ENCODE data around the gene ALPK3.

The ALPK3 gene

GRCh38 chr15:84816694-84817465, at the start of gene ALPK3:
TSS of gene ALPK3 (plus strand) at chr15:84817356. CDS start at chr15:84817453, 97 bp downstream.
- no peaks in the 10 kb centered on the region for H3K36me3 ChIP-seq (ENCODE audit: insufficient read depth, low read length)
- H3K4me3 ChIP-seq: no peak within 1 kb of the TSS
- DNase-seq (ENCODE audit: low read depth, low spot score): no peak
- H3K9ac ChIP-seq (ENCODE audit: insufficient read length): no peak within 1 kb of the TSS
- no peaks in the 10 kb centered on the region for H3K9me3 ChIP-seq (ENCODE audit: low read depth, low read length)
- H3K27ac ChIP-seq: no peak within 1 kb of the TSS
- TF ChIP-seq EZH2 (IDR thresholded peaks at IDR 0.05): no peak
- TF ChIP-seq POLR2AphosphoS5 (IDR thresholded peaks at IDR 0.05; ENCODE audit: borderline replicate concordance, low read depth, low read length): no peak
- TF ChIP-seq FOXP2 (optimal IDR thresholded peaks at IDR 0.05; ENCODE audit: control extremely low read depth, extremely low read length, insufficient read depth): no peak

DNA sequence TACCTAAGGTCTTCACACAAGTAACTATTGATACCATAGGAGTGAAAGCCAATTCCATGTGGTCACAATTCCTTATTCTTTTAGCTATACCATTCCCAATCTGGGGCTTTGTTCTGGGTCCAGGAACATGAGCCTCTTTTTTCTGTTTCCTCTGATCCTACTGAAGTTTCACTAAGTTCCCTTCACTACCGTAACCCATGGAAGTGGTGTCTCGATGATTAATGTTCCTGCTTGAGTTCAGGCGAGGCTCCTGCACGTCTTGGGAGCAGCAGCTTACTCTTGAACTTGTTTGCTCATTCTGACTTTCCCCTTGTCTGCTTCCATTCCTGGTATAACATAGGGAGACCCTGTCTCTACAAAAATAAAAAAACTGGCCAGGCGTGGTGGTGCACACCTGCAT, 45.1 kb upstream of the ALPK3 start:
- no peak for DNase-seq (ENCODE audit: low read depth, low spot score)
- no peak overlapping the region for H3K4me3 ChIP-seq
- no peaks in the 10 kb centered on the region for H3K9me3 ChIP-seq (ENCODE audit: low read depth, low read length)
- no peak overlapping the region for H3K9ac ChIP-seq (ENCODE audit: insufficient read length)
- no peak overlapping the region for H3K27ac ChIP-seq
- H3K36me3 ChIP-seq (ENCODE audit: insufficient read depth, low read length): peaks cover 22% of the 10 kb centered on the region; the same call in 1 of the 2 replicates
- TF ChIP-seq FOXP2 (optimal IDR thresholded peaks at IDR 0.05; ENCODE audit: control extremely low read depth, extremely low read length, insufficient read depth): no peak
- no peak for TF ChIP-seq POLR2AphosphoS5 (IDR thresholded peaks at IDR 0.05; ENCODE audit: borderline replicate concordance, low read depth, low read length)
- no peak for TF ChIP-seq EZH2 (IDR thresholded peaks at IDR 0.05)

DNA sequence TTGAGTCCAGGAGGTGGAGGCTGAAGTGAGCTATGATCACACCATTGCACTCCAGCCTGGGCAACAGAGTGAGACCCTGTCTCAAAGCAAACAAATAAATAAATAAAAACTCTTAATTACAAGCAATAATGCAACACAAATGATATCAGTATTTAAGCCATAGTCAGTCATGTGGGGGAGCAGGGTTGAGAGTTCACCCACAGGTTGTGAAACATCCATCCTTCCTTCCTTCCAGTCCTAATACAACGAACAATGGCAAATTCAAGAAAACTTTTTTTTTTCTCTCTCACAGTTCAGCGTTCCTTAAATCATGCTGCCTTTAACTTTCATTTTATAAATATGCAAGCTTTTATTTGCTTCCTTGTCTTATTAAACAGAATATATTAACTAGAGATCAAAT, 44.7 kb upstream of the ALPK3 start:
- H3K27ac ChIP-seq: no peak overlapping the region
- no peak overlapping the region for H3K9ac ChIP-seq (ENCODE audit: insufficient read length)
- no peak overlapping the region for H3K4me3 ChIP-seq
- no peaks in the 10 kb centered on the region for H3K9me3 ChIP-seq (ENCODE audit: low read depth, low read length)
- H3K36me3 ChIP-seq (ENCODE audit: insufficient read depth, low read length): peaks cover 19% of the 10 kb centered on the region; the same call in 1 of the 2 replicates
- TF ChIP-seq FOXP2 (optimal IDR thresholded peaks at IDR 0.05; ENCODE audit: control extremely low read depth, extremely low read length, insufficient read depth) (no peak), POLR2AphosphoS5 (IDR thresholded peaks at IDR 0.05; ENCODE audit: borderline replicate concordance, low read depth, low read length) (no peak), EZH2 (IDR thresholded peaks at IDR 0.05) (no peak)
- no peak for DNase-seq (ENCODE audit: low read depth, low spot score)

DNA sequence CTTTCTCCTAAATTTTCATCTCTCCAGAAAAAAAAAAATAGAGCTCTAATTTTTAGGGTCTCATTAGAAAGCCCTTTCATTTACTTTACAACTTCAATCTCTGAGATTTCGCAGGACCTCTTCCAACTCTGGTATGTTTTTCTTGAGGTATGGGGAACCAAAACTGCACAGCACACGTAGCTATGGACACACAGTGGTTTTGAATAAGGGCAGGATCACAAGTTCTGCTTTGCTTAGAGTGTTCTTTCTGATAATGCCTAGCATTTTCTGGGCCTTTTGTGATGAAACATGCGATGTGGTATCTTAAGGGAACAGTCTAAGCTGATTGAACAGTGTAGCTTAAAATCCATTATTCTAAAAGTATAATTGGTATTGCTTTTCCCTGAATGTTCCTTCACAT, 43.4 kb upstream of the ALPK3 start:
- H3K4me3 ChIP-seq: no peak overlapping the region
- no peak for DNase-seq (ENCODE audit: low read depth, low spot score)
- H3K27ac ChIP-seq: no peak overlapping the region
- H3K9ac ChIP-seq (ENCODE audit: insufficient read length): no peak overlapping the region
- TF ChIP-seq EZH2 (IDR thresholded peaks at IDR 0.05): no peak
- no peak for TF ChIP-seq FOXP2 (optimal IDR thresholded peaks at IDR 0.05; ENCODE audit: control extremely low read depth, extremely low read length, insufficient read depth)
- TF ChIP-seq POLR2AphosphoS5 (IDR thresholded peaks at IDR 0.05; ENCODE audit: borderline replicate concordance, low read depth, low read length): no peak
- H3K9me3 ChIP-seq (ENCODE audit: low read depth, low read length): no peaks in the 10 kb centered on the region
- peaks cover 15% of the 10 kb centered on the region; the same call in 1 of the 2 replicates for H3K36me3 ChIP-seq (ENCODE audit: insufficient read depth, low read length)

DNA sequence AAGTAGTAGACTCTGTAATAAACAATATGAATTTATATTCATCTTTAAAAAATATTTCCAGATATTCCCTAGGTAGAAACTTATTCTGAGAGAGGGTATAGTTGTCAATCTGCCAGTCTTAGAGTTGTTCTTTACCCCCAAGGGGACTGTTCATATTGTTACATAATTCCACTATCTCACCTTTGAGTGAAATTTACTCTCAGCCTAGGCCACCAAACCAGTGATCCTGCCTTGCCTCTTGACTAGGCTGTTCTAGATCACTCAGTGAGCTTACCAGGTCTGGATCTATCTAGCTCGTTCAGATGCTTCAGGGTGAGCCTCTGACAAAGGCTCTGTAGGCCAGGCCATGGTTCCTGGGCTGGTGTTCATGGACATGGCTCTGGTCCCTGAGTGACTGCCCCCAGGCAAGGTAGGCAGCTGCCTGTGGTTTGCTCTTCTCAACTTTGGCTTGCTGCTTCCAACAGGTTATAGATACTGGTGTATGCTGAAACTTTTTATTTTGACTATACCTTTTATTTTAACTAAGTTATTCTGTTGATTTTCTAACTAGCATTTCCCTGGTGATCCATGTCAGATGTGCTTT, 41.2 kb upstream of the ALPK3 start:
- Histone ChIP-seq H3K4me3 (no peak overlapping the region), H3K36me3 (ENCODE audit: insufficient read depth, low read length) (peaks cover 12% of the 10 kb centered on the region; the same call in 1 of the 2 replicates), H3K9ac (ENCODE audit: insufficient read length) (no peak overlapping the region), H3K9me3 (ENCODE audit: low read depth, low read length) (no peaks in the 10 kb centered on the region), H3K27ac (no peak overlapping the region)
- DNase-seq (ENCODE audit: low read depth, low spot score): no peak
- TF ChIP-seq FOXP2 (optimal IDR thresholded peaks at IDR 0.05; ENCODE audit: control extremely low read depth, extremely low read length, insufficient read depth) (no peak), POLR2AphosphoS5 (IDR thresholded peaks at IDR 0.05; ENCODE audit: borderline replicate concordance, low read depth, low read length) (no peak), EZH2 (IDR thresholded peaks at IDR 0.05) (no peak)

DNA sequence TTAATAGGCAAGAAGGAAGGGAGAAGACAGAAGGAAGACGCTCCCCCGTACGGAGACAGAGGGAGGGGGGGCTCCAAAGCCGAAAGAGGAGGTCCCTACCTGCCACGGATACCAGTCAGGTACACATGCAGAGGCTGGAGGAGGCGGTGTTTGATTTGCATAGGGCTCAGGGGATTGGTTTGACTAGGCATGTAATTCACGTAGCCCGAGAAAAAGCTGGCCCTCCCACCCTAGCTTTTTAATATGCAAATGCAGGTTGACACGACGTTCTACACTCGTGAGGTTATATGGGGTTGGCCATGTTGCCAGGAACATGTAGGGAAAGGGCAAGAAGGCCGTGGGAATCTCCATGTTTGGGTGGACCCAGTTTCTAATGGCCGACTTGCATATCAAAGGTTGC, 39.0 kb upstream of the ALPK3 start:
- no peak for DNase-seq (ENCODE audit: low read depth, low spot score)
- H3K4me3 ChIP-seq: no peak overlapping the region
- no peak overlapping the region for H3K9ac ChIP-seq (ENCODE audit: insufficient read length)
- H3K36me3 ChIP-seq (ENCODE audit: insufficient read depth, low read length): peaks cover 24% of the 10 kb centered on the region
- no peak overlapping the region for H3K27ac ChIP-seq
- TF ChIP-seq EZH2 (IDR thresholded peaks at IDR 0.05): no peak
- TF ChIP-seq POLR2AphosphoS5 (IDR thresholded peaks at IDR 0.05; ENCODE audit: borderline replicate concordance, low read depth, low read length): no peak
- H3K9me3 ChIP-seq (ENCODE audit: low read depth, low read length): no peaks in the 10 kb centered on the region

- H3K36me3 ChIP-seq (ENCODE audit: insufficient read depth, low read length): peaks cover 40% of the 10 kb centered on the region
- DNase-seq (ENCODE audit: low read depth, low spot score): no peak
- no peak for TF ChIP-seq FOXP2 (optimal IDR thresholded peaks at IDR 0.05; ENCODE audit: control extremely low read depth, extremely low read length, insufficient read depth)
- TF ChIP-seq EZH2 (IDR thresholded peaks at IDR 0.05): no peak
- TF ChIP-seq POLR2AphosphoS5 (IDR thresholded peaks at IDR 0.05; ENCODE audit: borderline replicate concordance, low read depth, low read length): no peak
- no peak overlapping the region for H3K4me3 ChIP-seq
- no peak overlapping the region for H3K27ac ChIP-seq
- H3K9me3 ChIP-seq (ENCODE audit: low read depth, low read length): no peaks in the 10 kb centered on the region
- H3K9ac ChIP-seq (ENCODE audit: insufficient read length): no peak overlapping the region
These were observed 36.7 kb upstream of the ALPK3 start for GRCh38 chr15:84780492-84780891.

DNA sequence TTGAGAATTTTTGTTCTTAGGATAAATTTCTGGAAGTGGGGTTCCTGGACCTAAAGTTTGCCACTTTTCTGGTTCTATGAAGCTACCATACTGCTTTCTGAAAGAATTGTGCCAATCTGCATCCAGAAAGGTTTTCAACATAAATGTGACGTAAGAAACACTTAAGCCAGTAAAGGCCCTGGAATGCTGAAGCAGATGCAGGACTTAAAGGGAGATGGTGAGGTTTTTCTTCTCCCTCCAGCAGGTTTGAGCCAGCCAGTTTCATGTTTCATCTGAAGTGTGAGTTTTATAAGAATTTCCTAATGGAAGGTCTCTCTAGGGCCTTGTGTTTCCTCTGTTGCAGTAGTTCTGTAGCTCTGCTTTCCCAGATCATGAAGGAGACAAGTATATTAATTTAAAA, 35.7 kb upstream of the ALPK3 start:
- H3K27ac ChIP-seq: no peak overlapping the region
- TF ChIP-seq POLR2AphosphoS5 (IDR thresholded peaks at IDR 0.05; ENCODE audit: borderline replicate concordance, low read depth, low read length) (no peak), FOXP2 (optimal IDR thresholded peaks at IDR 0.05; ENCODE audit: control extremely low read depth, extremely low read length, insufficient read depth) (no peak), EZH2 (IDR thresholded peaks at IDR 0.05) (no peak)
- no peak overlapping the region for H3K4me3 ChIP-seq
- peaks cover 40% of the 10 kb centered on the region for H3K36me3 ChIP-seq (ENCODE audit: insufficient read depth, low read length)
- no peak for DNase-seq (ENCODE audit: low read depth, low spot score)
- H3K9me3 ChIP-seq (ENCODE audit: low read depth, low read length): no peaks in the 10 kb centered on the region
- H3K9ac ChIP-seq (ENCODE audit: insufficient read length): no peak overlapping the region
